Measurements from ENCODE around the gene PTPRO. TPM values are rescaled to one million over a fixed set of nuclear protein-coding genes. Genes with fewer than 3 reads are reported as not detected.

PTPRO gene
- total RNA-seq, 1 donor from 2014 or later: 3.7 TPM

DNA sequence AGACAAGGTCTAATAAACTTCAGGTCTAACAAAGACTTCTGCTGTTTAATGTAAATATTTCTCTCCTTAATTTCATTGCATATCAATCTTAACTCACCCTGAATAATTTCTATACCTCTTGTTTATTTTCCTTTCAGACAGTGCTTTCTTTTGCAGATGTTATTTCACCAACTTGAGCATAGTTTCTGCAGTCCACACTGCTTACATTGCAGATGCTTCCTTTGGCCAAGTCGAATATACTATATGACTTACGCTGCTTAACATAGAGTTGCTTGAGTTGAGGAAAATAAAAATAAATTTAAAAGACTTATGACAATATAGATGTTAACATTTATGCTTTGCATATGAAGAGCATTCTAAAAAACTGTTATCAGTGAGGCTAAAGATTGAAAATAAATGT, 217.7 kb downstream of the PTPRO start:
- ATAC-seq (no peak), DNase-seq (ENCODE audit: low spot score) (no peak)
- intact Hi-C loops (cut with DNase I): no loop called here

DNA sequence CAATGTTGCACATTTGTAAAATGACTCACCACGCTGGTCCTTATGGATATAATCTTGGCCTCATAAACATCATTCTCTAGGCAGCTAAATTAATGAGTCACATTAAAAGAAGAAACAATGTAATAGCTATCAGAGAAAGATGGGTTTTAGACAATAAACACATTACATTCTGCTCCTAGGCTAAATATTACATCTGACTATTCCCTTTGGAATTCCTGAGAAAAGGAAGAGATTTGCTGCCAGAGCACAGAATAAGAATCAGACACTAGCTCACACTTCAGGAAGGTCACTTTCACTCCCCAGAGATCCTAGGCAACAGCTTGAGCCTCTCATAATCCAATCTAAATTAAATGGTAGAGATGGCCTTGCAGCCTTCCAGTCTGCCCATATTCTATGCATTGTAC, 218.2 kb downstream of the PTPRO start:
- DNase-seq (ENCODE audit: low spot score) (no peak), ATAC-seq (no peak)
- intact Hi-C loops (cut with DNase I): no loop called here

DNA sequence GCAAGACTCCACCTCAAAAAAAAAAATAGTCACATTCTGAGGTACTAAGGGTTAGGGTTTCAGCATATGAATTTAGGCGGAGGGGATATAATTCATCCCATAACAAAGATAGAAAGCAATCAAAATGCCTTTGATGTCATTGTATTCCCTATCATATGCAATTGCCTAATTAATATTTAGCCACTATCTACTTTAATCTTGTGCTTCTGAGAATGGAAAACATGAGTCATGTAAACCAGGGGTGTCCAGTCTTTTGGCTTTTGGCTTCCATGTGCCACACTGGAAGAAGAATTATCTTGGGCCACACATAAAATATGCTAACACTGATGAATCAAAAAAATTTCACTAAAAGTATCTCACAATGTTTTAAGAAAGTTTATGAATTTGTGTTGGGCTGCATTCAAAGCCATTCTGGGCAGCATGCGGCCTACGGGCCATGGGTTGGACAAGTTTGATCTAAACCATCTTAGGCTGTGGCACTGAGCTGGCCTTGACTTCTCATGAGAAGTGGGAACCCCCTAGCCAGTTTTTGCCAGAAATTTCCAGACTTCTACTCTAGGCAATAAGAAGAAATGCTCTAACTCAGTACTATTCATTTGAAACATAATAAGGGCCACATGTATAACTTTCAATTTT, 219.8 kb downstream of the PTPRO start:
- intact Hi-C loops (cut with DNase I): no loop called here
- ATAC-seq (no peak), DNase-seq (ENCODE audit: low spot score) (no peak)

GRCh38 chr12:15543347-15543746, 221.0 kb downstream of the PTPRO start:
- no peak for DNase-seq (ENCODE audit: low spot score)
- intact Hi-C loops (cut with DNase I): no loop called here
- ATAC-seq: no peak

DNA sequence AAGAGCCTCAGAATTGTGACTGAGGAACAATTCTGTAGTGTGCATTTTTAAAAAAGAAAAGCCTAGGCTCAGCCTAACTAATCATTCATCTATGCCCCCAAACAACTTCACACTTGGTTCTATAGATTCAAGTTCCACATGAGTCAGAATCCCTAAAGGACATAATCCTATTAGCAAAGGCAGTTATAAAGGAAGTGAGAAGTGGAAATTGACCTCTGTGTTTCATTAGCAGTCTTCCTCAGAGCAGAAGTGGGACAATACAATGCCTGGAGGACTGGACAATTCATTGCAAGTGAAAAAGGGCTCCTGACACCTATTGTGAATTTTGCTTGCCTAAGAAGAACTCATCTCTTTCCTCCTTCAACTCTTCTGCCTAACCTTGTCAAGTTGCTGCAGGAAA, 222.3 kb downstream of the PTPRO start:
- intact Hi-C loops (cut with DNase I): no loop called here
- no peak for ATAC-seq
- DNase-seq (ENCODE audit: low spot score): no peak

- intact Hi-C loops (cut with DNase I): no loop called here
- ATAC-seq: no peak
- DNase-seq (ENCODE audit: low spot score): no peak
These were observed 223.0 kb downstream of the PTPRO start for GRCh38 chr12:15545334-15545733.

DNA sequence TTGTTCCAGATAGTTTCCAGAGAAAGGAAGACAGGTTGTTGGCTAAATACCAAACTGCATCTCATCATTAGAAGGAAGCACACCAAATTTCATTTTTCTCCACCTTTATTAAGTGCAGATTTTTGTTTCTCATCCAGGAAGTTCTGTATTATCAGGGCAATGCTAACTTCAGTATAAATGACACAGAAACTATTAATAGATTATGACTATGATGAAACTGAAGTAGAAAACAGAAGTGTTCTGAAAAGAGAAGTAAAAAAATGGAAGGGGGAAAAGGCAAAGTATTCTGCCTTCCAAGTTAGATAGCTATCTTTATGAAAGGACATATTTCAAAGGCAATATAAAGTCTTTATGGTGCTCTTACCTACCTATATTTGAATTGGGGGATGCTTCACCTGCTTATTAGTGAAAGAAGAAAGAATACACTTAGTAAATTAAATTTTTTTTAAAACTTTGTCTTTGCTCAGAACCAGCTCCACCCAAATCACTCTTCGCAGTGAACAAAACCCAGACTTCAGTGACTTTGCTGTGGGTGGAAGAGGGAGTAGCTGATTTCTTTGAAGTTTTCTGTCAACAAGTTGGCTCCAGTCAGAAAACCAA, 223.9 kb downstream of the PTPRO start:
- DNase-seq (ENCODE audit: low spot score) (no peak), ATAC-seq (peak; percentile 45)
- intact Hi-C loops (cut with DNase I): no loop called here

- intact Hi-C loops (cut with DNase I): no loop called here
- no peak for ATAC-seq
- no peak for DNase-seq (ENCODE audit: low spot score)
These were observed 224.8 kb downstream of the PTPRO start for GRCh38 chr12:15547063-15547462.

DNA sequence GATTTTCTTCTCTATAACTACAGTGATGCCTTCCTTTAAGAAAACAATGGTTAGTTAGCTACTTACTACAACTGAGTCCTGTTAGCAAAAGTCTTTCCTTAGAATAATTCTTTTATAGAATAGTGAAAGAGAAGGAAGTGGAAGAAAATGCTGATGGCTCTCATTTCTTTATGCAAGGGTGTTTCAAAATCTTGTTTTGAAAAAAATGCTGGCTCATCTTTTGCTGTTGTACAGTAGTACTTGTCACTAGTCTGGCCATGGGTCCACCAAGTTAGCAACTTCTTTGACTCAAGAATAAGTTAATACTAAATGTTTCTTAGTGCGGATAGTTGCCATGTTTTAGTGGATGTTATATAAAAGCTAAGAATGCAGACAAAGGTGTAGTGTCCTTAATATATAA, 225.4 kb downstream of the PTPRO start:
- intact Hi-C loops (cut with DNase I): no loop called here
- no peak for DNase-seq (ENCODE audit: low spot score)
- no peak for ATAC-seq

DNA sequence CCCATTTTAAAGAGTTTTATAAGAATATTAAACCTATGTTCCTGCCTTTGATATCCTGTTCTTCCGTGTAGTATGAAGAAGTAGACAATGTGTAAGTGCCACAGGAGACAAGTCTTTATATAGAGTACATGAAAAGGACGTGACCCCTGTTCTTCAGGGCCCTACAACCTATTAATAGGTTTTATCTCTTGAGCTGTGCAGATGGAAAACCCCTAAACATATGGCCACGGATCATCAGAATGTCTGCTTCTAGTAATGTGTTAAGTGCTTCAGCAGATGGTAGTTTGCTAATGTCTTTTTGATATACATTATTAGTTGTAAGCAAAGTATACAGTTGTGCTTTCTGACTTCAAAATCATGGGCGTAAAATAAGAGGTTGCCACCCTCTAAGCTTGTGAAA, 228.5 kb downstream of the PTPRO start:
- ATAC-seq (no peak), DNase-seq (ENCODE audit: low spot score) (no peak)
- intact Hi-C loops (cut with DNase I): no loop called here

- intact Hi-C loops (cut with DNase I): no loop called here
- DNase-seq (ENCODE audit: low spot score) (no peak), ATAC-seq (no peak)
These were observed 233.1 kb downstream of the PTPRO start for GRCh38 chr12:15555446-15555845.

GRCh38 chr12:15556411-15557102, 234.2 kb downstream of the PTPRO start:
- ATAC-seq: no peak
- intact Hi-C loops (cut with DNase I): no loop called here
- DNase-seq (ENCODE audit: low spot score): no peak

DNA sequence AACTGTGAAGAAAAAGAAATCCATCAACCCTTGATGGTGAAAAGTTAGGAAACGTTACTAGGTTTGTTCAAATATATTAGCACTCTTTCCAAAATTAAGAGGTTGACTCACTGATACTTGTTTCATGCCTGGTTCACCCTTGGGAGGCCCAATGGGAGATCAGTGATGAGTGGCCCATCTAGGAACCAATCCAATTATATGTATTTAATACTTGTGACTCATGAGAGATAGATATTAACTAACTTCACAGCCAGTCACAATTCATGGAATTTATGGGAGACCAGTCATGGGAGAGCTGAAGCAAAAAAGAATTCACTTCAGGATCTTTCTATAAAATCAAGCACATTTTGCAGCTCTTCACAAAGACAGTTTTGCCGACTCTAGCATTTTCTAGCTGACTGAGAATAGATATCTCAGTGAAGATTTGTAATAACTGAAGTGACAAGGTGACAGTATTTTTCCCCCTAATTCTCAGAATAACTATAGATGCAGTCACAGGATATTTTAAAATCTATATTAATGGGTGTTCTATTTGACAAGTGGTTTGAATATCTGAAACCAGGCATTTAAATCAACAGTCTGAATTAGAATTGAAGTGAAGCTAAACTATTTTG, 236.7 kb downstream of the PTPRO start:
- DNase-seq (ENCODE audit: low spot score) (no peak), ATAC-seq (no peak)
- intact Hi-C loops (cut with DNase I): no loop called here

DNA sequence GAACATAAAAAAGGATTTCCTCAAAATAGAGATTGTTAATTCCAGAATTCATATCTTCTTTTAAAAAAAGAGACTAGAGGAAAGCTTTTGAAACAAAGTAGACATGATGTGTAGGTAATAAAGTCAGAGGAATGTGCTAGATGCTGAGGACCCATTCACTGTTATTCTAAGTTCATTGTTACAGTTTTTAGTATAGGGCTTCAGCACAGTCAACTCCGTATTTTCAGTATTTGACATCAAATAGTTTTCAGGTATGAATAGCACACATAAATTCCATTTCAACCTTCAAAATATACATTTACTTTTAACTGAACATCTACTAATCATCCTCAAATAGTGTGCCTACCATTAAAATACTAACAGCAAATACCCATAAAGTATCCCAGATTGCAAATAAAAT, 239.1 kb downstream of the PTPRO start:
- intact Hi-C loops (cut with DNase I): no loop called here
- ATAC-seq (no peak), DNase-seq (ENCODE audit: low spot score) (no peak)

- DNase-seq (ENCODE audit: low spot score) (no peak), ATAC-seq (peak; percentile 39)
- intact Hi-C loops (cut with DNase I): no loop called here
These were observed 240.0 kb downstream of the PTPRO start for GRCh38 chr12:15562263-15562662.

GRCh38 chr12:15563663-15564062, 241.4 kb downstream of the PTPRO start:
- DNase-seq (ENCODE audit: low spot score): no peak
- ATAC-seq: peak; percentile 45
- intact Hi-C loops (cut with DNase I): no loop called here

DNA sequence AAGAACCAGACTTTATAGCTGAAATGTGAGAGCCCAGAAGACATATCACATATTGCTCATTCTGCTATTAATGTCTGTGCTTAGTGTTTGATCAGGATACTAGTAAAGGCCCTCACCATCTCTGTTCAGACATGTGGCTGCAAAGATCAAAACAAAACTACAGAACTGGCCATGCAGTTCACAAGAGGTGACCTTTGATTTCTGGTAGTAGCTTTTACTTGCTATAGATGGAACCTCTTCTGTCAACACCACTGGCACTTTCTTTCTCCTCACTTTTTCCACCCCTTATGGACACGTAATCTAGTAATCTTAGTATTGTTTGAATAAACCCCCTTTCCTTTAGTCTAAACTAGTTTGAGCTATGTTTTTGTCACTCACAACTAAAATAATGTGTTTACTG, 252.0 kb downstream of the PTPRO start:
- DNase-seq (ENCODE audit: low spot score) (no peak), ATAC-seq (no peak)
- intact Hi-C loops (cut with DNase I): no loop called here

DNA sequence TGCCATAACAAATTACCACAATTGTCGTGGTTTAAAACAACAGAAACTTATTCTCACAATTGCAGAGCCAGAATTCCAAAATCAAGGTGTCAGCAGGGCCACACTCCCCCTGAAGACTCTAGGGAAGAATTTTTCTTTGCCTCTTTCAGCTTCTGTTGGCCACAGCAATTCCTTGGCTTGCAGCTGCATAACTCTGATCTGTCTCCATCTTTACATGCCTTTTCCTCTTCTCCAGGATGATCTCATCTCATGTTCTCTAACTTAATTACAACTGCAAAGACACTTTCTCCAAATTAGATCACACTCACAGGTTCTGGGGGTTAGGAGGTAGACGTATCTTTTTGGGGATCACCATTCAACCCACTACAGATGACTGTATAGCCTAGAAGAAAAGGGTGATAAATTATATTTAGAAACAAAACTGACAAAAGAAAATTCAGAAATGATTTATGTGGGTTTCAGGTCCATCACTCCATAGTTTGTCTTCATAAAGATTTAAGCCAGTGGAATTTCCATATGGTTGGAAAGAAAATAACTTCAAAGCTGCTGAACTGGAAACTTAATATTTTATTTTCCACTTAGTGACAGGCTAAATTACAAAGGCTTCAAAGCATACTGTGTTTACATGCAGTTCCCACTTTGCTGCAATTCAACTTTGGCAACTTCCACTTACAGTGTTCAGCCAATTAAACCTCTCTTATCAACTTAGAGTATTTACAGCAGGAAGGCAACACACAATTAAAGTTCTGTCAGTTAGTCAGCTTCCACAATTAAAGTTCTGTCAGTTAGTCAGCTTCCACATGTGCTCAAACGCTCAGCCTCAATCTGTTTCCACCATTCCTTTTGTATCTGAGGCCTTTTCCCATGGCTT, 253.6 kb downstream of the PTPRO start:
- ATAC-seq (no peak), DNase-seq (ENCODE audit: low spot score) (no peak)
- intact Hi-C loops (cut with DNase I): no loop called here

DNA sequence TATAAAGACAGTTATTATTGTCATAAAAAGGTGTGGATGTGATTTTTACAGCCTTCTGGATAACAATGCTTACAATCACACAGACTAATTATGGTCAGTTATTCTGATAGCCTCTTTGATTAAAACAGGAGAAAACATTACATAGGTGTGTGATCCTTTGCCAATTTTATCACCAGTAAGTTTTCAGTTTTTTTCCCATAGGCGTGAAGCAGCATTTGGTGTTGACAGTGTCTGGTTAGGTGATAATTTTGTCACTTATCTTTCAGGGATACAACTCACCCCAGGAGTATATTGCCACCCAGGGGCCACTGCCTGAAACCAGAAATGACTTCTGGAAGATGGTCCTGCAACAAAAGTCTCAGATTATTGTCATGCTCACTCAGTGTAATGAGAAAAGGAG, 258.1 kb downstream of the PTPRO start:
- no peak for DNase-seq (ENCODE audit: low spot score)
- intact Hi-C loops (cut with DNase I): loop anchor here (10.0 kb wide), 1 partner anchor 306 kb away; no protein-coding TSS in a partner anchor
- no peak for ATAC-seq

All from sciatic nerve (tissue), 2 donors.